ENCODE data around the gene BNIP3.

The BNIP3 gene

GRCh38 chr10:132009575-132009974 lies 27.9 kb upstream of the BNIP3 start:
- Histone ChIP-seq H3F3A (ENCODE audit: insufficient read depth) (no peaks in the 10 kb centered on the region), H3K27ac (ENCODE audit: low read depth, low read length) (no peak overlapping the region), H3K9ac (ENCODE audit: low read length) (no peak overlapping the region), H3K79me2 (ENCODE audit: insufficient read depth, low read length) (no peaks in the 10 kb centered on the region), H2AFZ (ENCODE audit: low read depth, low read length, severe bottlenecking) (no peak overlapping the region), H3K27me3 (ENCODE audit: low read length) (no peaks in the 10 kb centered on the region), H4K20me1 (ENCODE audit: low read depth, low read length) (no peaks in the 10 kb centered on the region), H3K36me3 (ENCODE audit: low read length) (no peaks in the 10 kb centered on the region), H3K4me3 (ENCODE audit: insufficient read depth, low read length, poor library complexity, severe bottlenecking) (no peak overlapping the region), H3K9me3 (ENCODE audit: insufficient read depth, low read length) (no peaks in the 10 kb centered on the region), H3K9me2 (replicated peaks; ENCODE audit: insufficient read depth, low read length) (no peaks in the 10 kb centered on the region), H3K4me2 (ENCODE audit: low read depth, low read length, poor library complexity, severe bottlenecking) (no peak overlapping the region)
- no peak for TF ChIP-seq EZH2phosphoT487 (conservative IDR thresholded peaks at IDR 0.05; ENCODE audit: low read length)
- TF ChIP-seq, protein P1, sequence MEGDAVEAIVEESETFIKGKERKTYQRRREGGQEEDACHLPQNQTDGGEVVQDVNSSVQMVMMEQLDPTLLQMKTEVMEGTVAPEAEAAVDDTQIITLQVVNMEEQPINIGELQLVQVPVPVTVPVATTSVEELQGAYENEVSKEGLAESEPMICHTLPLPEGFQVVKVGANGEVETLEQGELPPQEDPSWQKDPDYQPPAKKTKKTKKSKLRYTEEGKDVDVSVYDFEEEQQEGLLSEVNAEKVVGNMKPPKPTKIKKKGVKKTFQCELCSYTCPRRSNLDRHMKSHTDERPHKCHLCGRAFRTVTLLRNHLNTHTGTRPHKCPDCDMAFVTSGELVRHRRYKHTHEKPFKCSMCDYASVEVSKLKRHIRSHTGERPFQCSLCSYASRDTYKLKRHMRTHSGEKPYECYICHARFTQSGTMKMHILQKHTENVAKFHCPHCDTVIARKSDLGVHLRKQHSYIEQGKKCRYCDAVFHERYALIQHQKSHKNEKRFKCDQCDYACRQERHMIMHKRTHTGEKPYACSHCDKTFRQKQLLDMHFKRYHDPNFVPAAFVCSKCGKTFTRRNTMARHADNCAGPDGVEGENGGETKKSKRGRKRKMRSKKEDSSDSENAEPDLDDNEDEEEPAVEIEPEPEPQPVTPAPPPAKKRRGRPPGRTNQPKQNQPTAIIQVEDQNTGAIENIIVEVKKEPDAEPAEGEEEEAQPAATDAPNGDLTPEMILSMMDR (IDR thresholded peaks at IDR 0.05; ENCODE audit: insufficient read depth, low read length, poor library complexity, severe bottlenecking): no peak

DNA sequence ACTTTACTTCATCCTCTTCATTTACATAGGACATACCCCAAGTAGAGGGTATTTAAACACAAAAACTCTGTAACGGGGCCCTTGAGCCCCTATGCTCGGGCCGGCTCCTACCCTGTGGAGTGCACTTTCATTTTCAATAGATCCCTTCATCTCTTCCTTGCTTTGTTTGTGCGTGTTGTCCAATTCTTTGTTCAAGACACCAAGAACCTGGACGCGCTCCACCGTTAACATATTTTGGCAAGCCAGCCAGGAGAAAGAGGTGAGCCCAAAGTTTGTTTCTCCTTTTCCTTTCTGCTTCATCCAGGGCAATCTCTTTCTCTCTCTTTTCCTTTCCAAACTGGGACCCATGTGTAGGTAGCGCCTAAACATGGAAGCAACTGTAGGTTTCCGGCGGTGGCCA lies 26.0 kb upstream of the BNIP3 start:
- TF ChIP-seq, protein P1 (IDR thresholded peaks at IDR 0.05; ENCODE audit: insufficient read depth, low read length, poor library complexity, severe bottlenecking): no peak
- TF ChIP-seq EZH2phosphoT487 (conservative IDR thresholded peaks at IDR 0.05; ENCODE audit: low read length): no peak
- Histone ChIP-seq H3K9me2 (replicated peaks; ENCODE audit: insufficient read depth, low read length) (no peaks in the 10 kb centered on the region), H3K27ac (ENCODE audit: low read depth, low read length) (no peak overlapping the region), H3K27me3 (ENCODE audit: low read length) (no peaks in the 10 kb centered on the region; the same call in 1 of the 2 replicates), H3K4me2 (ENCODE audit: low read depth, low read length, poor library complexity, severe bottlenecking) (no peak overlapping the region), H3K79me2 (ENCODE audit: insufficient read depth, low read length) (no peaks in the 10 kb centered on the region), H3K4me3 (ENCODE audit: insufficient read depth, low read length, poor library complexity, severe bottlenecking) (no peak overlapping the region), H3F3A (ENCODE audit: insufficient read depth) (no peaks in the 10 kb centered on the region), H3K9me3 (ENCODE audit: insufficient read depth, low read length) (no peaks in the 10 kb centered on the region), H4K20me1 (ENCODE audit: low read depth, low read length) (no peaks in the 10 kb centered on the region), H3K36me3 (ENCODE audit: low read length) (no peaks in the 10 kb centered on the region), H2AFZ (ENCODE audit: low read depth, low read length, severe bottlenecking) (no peak overlapping the region), H3K9ac (ENCODE audit: low read length) (no peak overlapping the region)

GRCh38 chr10:132006966-132007365 lies 25.2 kb upstream of the BNIP3 start:
- Histone ChIP-seq H3K9me2 (replicated peaks; ENCODE audit: insufficient read depth, low read length) (no peaks in the 10 kb centered on the region), H3K4me3 (ENCODE audit: insufficient read depth, low read length, poor library complexity, severe bottlenecking) (no peak overlapping the region), H3F3A (ENCODE audit: insufficient read depth) (no peaks in the 10 kb centered on the region), H3K9me3 (ENCODE audit: insufficient read depth, low read length) (no peaks in the 10 kb centered on the region), H4K20me1 (ENCODE audit: low read depth, low read length) (no peaks in the 10 kb centered on the region), H3K9ac (ENCODE audit: low read length) (no peak overlapping the region), H3K27me3 (ENCODE audit: low read length) (no peaks in the 10 kb centered on the region; the same call in 1 of the 2 replicates), H3K4me2 (ENCODE audit: low read depth, low read length, poor library complexity, severe bottlenecking) (no peak overlapping the region), H3K27ac (ENCODE audit: low read depth, low read length) (no peak overlapping the region), H3K79me2 (ENCODE audit: insufficient read depth, low read length) (no peaks in the 10 kb centered on the region), H2AFZ (ENCODE audit: low read depth, low read length, severe bottlenecking) (no peak overlapping the region), H3K36me3 (ENCODE audit: low read length) (no peaks in the 10 kb centered on the region)
- no peak for TF ChIP-seq EZH2phosphoT487 (conservative IDR thresholded peaks at IDR 0.05; ENCODE audit: low read length)
- TF ChIP-seq, protein P1 (IDR thresholded peaks at IDR 0.05; ENCODE audit: insufficient read depth, low read length, poor library complexity, severe bottlenecking): no peak
